HepG2 (cell line): Measurements from ENCODE around the gene GGT1. TPM values are rescaled to one million over a fixed set of nuclear protein-coding genes. Genes with fewer than 3 reads are reported as not detected.

Experiments
- ARID3A ChIP-seq: IDR thresholded peaks from 2 replicates; pipeline ENCODE4 v1.6.1; 2012; ENCODE audit warnings: low read depth, low read length, improper control_type of control experiment
- ETV5 ChIP-seq: IDR thresholded peaks from 2 replicates; pipeline ENCODE4 v1.6.1; 2018; ENCODE audit warnings: missing biosample characterization, missing genetic modification reagents, inconsistent platforms, borderline replicate concordance
- HOXD1 ChIP-seq: sonication (generic); formaldehyde crosslinking; IDR thresholded peaks from 2 replicates; pipeline ENCODE4 v1.5.0; 2020; ENCODE audit warnings: missing genetic modification reagents
- ISL2 ChIP-seq: sonication (generic); formaldehyde crosslinking; IDR thresholded peaks from 2 replicates; pipeline ENCODE4 v1.5.0; 2020; ENCODE audit warnings: missing genetic modification reagents
- JUNB ChIP-seq: sonication (generic); formaldehyde crosslinking; IDR thresholded peaks from 2 replicates; pipeline ENCODE4 v1.8.0; 2022; ENCODE audit warnings: missing genetic modification reagents, mild to moderate bottlenecking, borderline replicate concordance
- JUND ChIP-seq: sonication (generic); formaldehyde crosslinking; IDR thresholded peaks from 2 replicates; pipeline ENCODE4 v1.8.0; 2022; ENCODE audit warnings: mild to moderate bottlenecking, missing genetic modification reagents
- MED1 ChIP-seq: sonication (generic); formaldehyde crosslinking; IDR thresholded peaks from 2 replicates; pipeline ENCODE4 v1.4.0; 2020; ENCODE audit warnings: missing genetic modification reagents
- MIER3 ChIP-seq: IDR thresholded peaks from 2 replicates; pipeline ENCODE4 v1.6.1; 2016; ENCODE audit warnings: missing compliant biosample characterization, borderline replicate concordance
- PAF1 ChIP-seq: IDR thresholded peaks from 2 replicates; pipeline ENCODE4 v1.6.1; 2016; ENCODE audit warnings: missing genetic modification reagents, missing compliant biosample characterization
- POLR2G ChIP-seq: fragments of 200-400 bp; formaldehyde crosslinking; IDR thresholded peaks from 2 replicates; pipeline ENCODE4 v1.6.1; 2018; ENCODE audit warnings: mild to moderate bottlenecking, low read depth, low read length, moderate library complexity
- RXRA ChIP-seq: sonication (generic); formaldehyde crosslinking; IDR thresholded peaks from 2 replicates; pipeline ENCODE4 v1.5.1; 2020; ENCODE audit warnings: missing genetic modification reagents
- SP2 ChIP-seq: sonication (generic); formaldehyde crosslinking; IDR thresholded peaks from 2 replicates; pipeline ENCODE4 v1.5.1; 2020; ENCODE audit warnings: mild to moderate bottlenecking, missing genetic modification reagents
- STAG1 ChIP-seq: sonication (generic); formaldehyde crosslinking; IDR thresholded peaks from 2 replicates; pipeline ENCODE4 v1.4.0; 2020; ENCODE audit warnings: missing genetic modification reagents
- THRA ChIP-seq: sonication (generic); formaldehyde crosslinking; IDR thresholded peaks from 2 replicates; pipeline ENCODE4 v1.4.0; 2020; ENCODE audit warnings: missing genetic modification reagents, borderline replicate concordance
- ZMYM3 ChIP-seq: sonication (generic); formaldehyde crosslinking; IDR thresholded peaks from 2 replicates; pipeline ENCODE4 v1.5.1; 2020; ENCODE audit warnings: mild to moderate bottlenecking, missing genetic modification reagents
- ZNF253 ChIP-seq: sonication (generic); formaldehyde crosslinking; IDR thresholded peaks from 2 replicates; pipeline ENCODE4 v1.8.0; 2022; ENCODE audit warnings: mild to moderate bottlenecking, missing genetic modification reagents, borderline replicate concordance
- ZNF496 ChIP-seq: sonication (generic); formaldehyde crosslinking; IDR thresholded peaks from 2 replicates; pipeline ENCODE4 v1.8.1; 2023; ENCODE audit warnings: mild to moderate bottlenecking, moderate library complexity, missing genetic modification reagents; ENCODE audit not compliant: insufficient replicate concordance
- ZNF547 ChIP-seq: sonication (generic); formaldehyde crosslinking; IDR thresholded peaks from 2 replicates; pipeline ENCODE4 v1.5.1; 2020; ENCODE audit warnings: mild to moderate bottlenecking, missing genetic modification reagents
- ZNF674 ChIP-seq: sonication (generic); formaldehyde crosslinking; IDR thresholded peaks from 2 replicates; pipeline ENCODE4 v1.5.0; 2020; ENCODE audit warnings: low read depth, mild to moderate bottlenecking, missing genetic modification reagents
- ZSCAN30 ChIP-seq: sonication (generic); formaldehyde crosslinking; IDR thresholded peaks from 2 replicates; pipeline ENCODE4 v1.5.0; 2020; ENCODE audit warnings: mild to moderate bottlenecking, missing genetic modification reagents
- polyA plus RNA-seq, 8 experiments: library from polyadenylated mRNA; depleted of rRNA in 3 of 8; stranded (reverse) in 7 of 8; unstranded in 1 of 8; fragments of >200 nt; fragmentation: Illumina TruSeq in 4 of 8; extraction: Trizol in 4 of 8; gene quantifications; 2 replicates each; pipeline versions ENCODE4 v1.2.1 to v1.2.3, GENCODE V29; 2011 to 2016; ENCODE audit warnings: low read depth in 4 of 8, missing spikeins in 1 of 8, mixed read lengths in 1 of 8; ENCODE audit not compliant: insufficient read depth in 1 of 8
- total RNA-seq, 5 experiments: library from RNA; depleted of rRNA; stranded (reverse); fragments of >200 nt; fragmentation: Illumina TruSeq; extraction: Trizol; gene quantifications; 2 replicates each; pipeline ENCODE4 v1.2.3, GENCODE V29; 2016; ENCODE audit warnings: low read depth in 1 of 5
- TF ChIP-seq, protein P1 (sequence below): sonication (generic); formaldehyde crosslinking; IDR thresholded peaks from 2 replicates; pipeline ENCODE4 v1.4.0; 2020; ENCODE audit warnings: mild to moderate bottlenecking, missing genetic modification reagents
- TF ChIP-seq, protein P2 (sequence below): IDR thresholded peaks from 2 replicates; pipeline ENCODE4 v1.4.0; 2020; ENCODE audit warnings: mild to moderate bottlenecking, missing genetic modification reagents

The GGT1 gene
- total and polyA plus RNA-seq, 2 of the 13 experiments (the other 11 are each of a cell fraction or from before 2014, with no cell fraction given) = 29.9 to 103 TPM

DNA sequence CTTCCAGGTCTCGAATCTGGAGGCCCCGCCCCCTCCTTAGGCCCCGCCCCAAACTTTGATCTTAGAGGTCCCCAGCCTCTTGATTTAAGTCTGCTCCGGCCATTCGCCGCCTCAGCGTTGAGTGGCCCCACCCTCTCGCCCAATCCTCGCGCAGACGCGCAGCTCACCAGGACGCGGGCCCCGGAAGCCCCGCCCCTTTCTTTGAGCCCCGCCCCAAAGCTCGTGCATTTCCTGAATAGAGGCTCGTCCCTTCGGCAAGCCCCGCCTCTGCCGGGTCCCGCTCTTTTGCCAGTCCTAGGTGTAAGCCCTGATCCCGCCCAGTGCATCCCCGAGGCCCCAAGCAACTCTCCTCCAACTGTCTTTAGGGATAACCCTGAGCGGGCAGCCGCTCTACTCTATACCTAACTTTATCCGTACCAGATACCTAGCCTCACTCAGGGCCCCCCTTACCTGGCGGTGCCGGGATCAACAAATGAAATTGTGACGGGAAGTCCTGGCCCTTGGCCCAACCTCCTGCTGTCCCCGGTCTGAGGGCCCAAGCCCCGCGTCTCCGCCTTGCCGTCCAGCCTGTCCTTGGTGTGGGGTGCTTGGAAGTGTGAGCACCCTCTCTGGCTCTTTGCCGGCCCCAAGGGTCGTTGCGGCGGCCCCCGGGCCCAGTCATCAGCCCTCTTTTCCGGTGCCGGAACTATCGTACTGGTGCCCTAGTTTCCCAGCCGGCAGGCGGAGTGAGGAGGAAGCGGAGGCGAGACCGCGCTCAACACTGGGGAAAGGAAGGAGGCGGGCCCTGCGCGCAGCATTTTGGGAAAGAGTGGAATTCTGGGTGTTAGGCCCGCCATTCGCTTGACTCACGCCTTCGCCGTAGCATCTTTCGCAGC lies 47.6 kb upstream of the GGT1 start, which contains the start of gene SNRPD3 (continued):
- TF ChIP-seq ZNF496 (CRISPR knock-in tag) (no peak), HOXD1 (CRISPR knock-in tag) (peak; percentile 90; the same call in 1 of the 2 replicates), ZNF253 (CRISPR knock-in tag) (no peak), POLR2G (peak; percentile 88), SP2 (CRISPR knock-in tag) (peak; percentile 85), ZNF547 (CRISPR knock-in tag) (peak; percentile 94), ZSCAN30 (CRISPR knock-in tag) (no peak), ETV5 (CRISPR knock-in tag) (peak; percentile 84), THRA (peak; percentile 75), PAF1 (CRISPR knock-in tag) (no peak), ARID3A (peak; percentile 70; the same call in 1 of the 2 replicates), ZMYM3 (CRISPR knock-in tag) (peak; percentile 69; the same call in 1 of the 2 replicates), ISL2 (CRISPR knock-in tag) (peak; percentile 79), MIER3 (CRISPR knock-in tag) (peak; percentile 91), MED1 (CRISPR knock-in tag) (peak; percentile 91), ZNF674 (no peak), JUND (CRISPR knock-in tag) (peak; percentile 62; the same call in 1 of the 2 replicates), STAG1 (CRISPR knock-in tag) (no peak), JUNB (CRISPR knock-in tag) (no peak), RXRA (CRISPR knock-in tag) (peak; percentile 79)
- TF ChIP-seq, protein P1, sequence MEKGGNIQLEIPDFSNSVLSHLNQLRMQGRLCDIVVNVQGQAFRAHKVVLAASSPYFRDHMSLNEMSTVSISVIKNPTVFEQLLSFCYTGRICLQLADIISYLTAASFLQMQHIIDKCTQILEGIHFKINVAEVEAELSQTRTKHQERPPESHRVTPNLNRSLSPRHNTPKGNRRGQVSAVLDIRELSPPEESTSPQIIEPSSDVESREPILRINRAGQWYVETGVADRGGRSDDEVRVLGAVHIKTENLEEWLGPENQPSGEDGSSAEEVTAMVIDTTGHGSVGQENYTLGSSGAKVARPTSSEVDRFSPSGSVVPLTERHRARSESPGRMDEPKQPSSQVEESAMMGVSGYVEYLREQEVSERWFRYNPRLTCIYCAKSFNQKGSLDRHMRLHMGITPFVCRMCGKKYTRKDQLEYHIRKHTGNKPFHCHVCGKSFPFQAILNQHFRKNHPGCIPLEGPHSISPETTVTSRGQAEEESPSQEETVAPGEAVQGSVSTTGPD (CRISPR knock-in tag) = 0 out of 2 replicates have a peak, but pooled peaks have one; percentile 19
- TF ChIP-seq, protein P2, sequence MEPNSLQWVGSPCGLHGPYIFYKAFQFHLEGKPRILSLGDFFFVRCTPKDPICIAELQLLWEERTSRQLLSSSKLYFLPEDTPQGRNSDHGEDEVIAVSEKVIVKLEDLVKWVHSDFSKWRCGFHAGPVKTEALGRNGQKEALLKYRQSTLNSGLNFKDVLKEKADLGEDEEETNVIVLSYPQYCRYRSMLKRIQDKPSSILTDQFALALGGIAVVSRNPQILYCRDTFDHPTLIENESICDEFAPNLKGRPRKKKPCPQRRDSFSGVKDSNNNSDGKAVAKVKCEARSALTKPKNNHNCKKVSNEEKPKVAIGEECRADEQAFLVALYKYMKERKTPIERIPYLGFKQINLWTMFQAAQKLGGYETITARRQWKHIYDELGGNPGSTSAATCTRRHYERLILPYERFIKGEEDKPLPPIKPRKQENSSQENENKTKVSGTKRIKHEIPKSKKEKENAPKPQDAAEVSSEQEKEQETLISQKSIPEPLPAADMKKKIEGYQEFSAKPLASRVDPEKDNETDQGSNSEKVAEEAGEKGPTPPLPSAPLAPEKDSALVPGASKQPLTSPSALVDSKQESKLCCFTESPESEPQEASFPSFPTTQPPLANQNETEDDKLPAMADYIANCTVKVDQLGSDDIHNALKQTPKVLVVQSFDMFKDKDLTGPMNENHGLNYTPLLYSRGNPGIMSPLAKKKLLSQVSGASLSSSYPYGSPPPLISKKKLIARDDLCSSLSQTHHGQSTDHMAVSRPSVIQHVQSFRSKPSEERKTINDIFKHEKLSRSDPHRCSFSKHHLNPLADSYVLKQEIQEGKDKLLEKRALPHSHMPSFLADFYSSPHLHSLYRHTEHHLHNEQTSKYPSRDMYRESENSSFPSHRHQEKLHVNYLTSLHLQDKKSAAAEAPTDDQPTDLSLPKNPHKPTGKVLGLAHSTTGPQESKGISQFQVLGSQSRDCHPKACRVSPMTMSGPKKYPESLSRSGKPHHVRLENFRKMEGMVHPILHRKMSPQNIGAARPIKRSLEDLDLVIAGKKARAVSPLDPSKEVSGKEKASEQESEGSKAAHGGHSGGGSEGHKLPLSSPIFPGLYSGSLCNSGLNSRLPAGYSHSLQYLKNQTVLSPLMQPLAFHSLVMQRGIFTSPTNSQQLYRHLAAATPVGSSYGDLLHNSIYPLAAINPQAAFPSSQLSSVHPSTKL (CRISPR knock-in tag) = peak; percentile 61; the same call in 1 of the 2 replicates
